EH (cell line): ENCODE results near the gene DIPK1B.
"Not testable (repeated sequence)": the region's sequence is repeated elsewhere in the genome, so short reads cannot be mapped to it uniquely, and the experiment has no call there.

Experiments used
- DNase-seq: peaks from one replicate; pipeline ENCODE4 v3.0.0-alpha.2; 2015; ENCODE audit warnings: low read depth

DIPK1B gene

DNA sequence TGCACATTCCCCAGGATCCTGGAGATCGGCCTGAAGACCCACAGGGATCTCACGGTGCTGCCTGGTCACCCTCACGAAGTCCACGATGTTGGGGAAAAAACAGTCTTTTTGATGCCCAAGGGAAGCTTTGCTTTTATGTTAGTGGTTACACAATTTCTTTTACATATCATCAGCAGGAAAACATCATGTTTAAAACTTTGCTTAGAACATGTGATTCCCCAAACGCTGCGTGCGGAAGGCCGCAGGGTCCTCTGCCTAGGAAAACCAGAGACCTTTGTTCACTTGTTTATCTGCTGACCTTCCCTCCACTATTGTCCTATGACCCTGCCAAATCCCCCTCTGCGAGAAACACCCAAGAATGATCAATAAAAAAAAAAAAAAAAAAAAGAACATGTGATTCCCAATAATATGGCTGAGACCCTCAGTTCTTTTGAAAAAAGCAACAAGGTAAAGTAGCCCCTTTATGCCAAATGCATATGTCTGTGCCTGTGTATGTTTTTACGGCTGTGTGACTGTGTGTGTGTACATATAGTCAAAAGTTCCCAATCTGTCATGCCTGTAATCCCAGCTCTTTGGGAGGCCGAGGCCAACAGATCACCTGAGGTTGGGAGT, 13.6 kb upstream of the DIPK1B start:
- DNase-seq, result no peak

DNA sequence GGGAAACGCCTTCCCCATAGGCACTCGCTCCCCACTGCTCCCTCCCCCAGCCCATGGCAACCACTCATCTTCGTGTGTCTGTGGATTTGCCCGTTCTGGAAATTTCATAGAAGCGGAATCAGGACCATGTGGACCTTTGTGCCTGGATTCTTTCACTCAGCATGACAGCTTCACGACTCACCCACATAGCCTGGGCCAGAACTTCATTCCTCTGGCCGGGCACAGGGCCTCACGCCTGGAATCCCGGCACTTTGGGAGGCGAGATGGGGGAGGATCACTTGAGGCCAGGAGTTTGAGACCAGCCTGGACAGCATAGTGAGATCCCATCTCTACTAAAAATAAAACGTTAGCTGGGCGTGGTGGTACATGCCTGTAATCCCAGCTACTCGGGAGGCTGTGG, 12.1 kb upstream of the DIPK1B start:
- peak; percentile 57 for DNase-seq

DNA sequence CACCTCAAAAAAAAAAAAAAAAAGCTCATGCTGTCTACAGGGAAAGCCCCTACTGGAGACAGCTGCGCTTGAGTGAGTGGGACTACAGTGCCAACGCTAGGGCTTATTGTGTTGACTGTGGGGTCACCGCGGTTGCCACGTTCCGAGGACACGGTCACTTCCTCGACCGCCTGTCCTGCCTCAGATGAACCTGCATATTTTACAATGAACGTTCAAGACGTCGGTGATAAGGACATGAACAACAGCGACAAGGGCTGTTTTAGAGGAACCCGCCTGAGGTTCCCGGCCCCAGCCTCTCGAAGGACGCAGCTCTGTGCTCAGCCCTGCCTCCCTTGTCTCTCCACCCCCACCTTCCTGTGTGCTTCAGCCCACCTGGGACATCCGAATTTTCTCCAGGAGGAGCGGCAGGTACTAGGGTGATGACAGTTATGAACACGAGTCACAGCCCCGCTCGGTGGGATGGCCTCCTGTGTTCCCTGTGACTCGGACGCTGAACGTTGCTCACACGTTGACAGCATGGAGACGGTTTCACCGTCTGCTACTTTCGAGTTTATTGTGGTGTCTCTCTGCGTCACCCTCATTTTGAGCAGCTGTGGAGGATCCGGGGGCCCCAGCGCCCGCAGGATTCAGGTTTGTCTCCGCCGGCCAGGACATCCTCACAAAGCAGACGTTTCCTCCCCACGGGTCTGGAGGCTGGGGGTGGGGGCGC, 11.3 kb upstream of the DIPK1B start:
- no peak for DNase-seq

DNA sequence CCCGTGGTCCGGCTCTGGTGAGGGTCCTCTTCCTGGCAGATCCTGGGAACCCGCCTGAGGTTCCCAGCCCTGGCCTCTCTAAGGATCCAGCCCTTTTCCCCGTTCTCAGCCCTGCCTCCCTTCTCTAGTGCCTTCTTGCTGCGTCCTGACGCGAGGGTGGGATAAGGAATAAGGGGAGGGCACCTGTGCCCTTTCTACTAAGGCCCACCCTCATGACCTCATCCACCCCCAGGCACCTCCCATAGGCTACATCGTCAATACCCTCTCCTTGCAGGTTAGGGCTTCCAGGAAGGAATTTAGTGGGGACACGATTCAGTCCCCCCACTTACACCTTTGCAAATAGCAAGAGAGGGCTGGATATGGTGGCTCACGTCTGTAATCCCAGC, 10.7 kb upstream of the DIPK1B start:
- no peak for DNase-seq

DNA sequence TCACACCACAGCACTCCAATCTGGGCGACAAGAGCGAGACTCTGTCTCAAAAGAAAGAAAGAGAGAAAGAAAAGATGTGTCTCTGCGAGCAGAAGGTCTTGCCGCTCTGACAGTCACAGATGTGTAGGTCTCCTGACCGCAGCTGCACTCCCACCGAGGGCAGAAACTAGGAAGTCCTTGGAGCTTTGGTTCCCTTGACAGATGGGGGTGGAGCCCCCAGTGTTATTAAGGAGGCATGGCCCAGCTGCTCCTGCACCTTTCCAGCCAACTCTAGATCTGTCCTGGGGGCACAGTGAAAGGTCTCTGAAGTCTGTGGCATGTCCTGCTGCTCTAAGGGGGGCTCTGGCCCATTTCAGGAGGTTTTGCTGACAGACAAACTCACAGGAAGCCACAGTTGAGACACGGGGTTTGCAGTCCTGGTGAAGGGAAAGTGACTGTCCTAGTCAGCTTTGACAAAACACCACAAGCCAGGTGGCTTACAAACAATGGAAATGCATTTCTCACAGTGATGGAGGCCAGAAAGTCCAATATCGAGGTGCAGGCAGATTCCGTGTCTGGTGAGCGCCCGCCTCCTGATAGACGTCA, 9.0 kb upstream of the DIPK1B start:
- no peak for DNase-seq

DNA sequence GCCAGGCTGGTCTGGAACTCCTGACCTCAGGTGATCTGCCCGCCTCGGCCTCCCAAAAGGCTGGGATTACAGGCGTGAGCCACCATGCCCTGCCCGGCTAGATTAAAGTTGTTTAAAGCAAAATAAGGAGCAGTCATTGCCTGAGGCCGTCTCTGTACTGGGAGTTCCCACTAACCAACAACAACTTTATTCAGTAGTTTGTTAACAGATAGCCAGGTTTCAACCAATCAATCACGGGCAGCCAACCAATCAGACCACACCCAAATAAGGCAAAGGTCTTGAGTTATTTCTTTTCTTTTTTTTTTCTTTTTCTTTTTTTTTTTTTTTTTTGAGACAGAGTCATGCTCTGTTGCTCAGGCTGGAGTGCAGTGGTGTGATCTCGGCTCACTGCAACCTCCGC, 7.6 kb upstream of the DIPK1B start:
- not testable (repeated sequence) for DNase-seq

DNA sequence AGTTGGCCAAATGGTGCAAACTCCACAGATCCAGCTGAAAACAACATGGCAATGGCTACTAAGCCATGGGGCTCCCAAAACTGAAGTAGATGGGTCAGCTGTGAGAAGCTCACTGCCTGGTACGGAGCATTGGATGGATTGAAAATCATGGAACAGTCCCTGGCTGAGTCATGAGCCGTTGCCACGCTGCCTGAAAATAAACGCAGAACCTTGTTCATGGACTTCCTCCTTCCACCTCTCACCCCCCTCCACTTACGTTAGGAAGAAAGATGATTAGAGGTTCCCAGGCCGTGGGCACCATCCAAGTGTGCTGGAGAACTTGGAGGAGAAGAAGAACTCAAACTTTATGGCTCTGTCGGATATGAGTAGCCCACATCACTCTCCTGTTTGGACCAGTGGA, 6.8 kb upstream of the DIPK1B start:
- no peak for DNase-seq

DNA sequence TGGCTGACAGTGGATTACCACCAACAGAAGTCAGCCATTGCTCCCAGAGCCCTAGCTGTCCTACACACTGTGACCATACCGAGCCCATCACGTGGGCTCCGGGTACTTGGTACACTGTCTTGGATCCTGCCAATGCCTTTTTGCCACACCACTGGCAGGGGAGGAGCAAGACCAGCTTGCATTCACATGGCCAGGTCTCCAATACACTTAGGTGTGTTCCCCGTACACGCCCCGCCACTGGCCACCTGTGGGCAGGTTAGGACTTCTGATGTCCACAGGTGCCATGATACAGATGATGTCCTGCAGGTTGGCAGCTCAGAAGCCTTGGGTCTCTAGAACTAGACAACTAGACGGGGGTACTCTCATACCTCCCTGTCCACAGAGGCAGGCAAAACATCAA, 5.4 kb upstream of the DIPK1B start:
- no peak for DNase-seq

DNA sequence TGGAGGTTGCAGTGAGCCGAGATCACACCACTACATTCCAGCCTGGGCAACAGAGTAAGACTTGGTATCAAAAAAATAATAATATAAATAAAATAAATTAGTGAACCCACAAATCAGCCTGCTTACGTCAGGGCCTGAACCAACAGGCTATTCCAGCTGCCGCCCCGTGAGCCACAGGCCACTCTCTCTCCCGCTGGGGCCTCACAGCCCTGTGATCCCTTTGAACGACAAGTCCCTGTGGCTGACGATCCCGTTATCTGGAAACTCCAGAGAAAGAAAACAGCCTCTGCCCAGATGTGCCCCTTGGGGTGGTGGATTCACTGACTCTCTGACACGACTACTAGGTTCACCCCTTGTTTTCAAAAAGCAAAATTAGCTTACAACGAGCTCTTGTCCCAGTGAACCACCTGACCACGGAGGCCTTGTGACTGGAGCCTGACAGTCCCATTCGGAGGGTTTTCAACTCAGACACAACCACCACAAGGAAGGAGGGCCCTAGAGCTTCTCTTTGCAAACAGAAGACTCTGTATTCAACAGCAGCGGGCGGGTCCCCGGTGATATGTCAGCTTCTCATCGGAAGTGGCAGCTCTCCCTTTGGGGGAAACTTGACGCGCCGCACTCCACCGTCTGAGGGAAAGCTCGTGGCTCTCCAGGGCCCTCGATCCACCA, 4.4 kb upstream of the DIPK1B start:
- no peak for DNase-seq

DNA sequence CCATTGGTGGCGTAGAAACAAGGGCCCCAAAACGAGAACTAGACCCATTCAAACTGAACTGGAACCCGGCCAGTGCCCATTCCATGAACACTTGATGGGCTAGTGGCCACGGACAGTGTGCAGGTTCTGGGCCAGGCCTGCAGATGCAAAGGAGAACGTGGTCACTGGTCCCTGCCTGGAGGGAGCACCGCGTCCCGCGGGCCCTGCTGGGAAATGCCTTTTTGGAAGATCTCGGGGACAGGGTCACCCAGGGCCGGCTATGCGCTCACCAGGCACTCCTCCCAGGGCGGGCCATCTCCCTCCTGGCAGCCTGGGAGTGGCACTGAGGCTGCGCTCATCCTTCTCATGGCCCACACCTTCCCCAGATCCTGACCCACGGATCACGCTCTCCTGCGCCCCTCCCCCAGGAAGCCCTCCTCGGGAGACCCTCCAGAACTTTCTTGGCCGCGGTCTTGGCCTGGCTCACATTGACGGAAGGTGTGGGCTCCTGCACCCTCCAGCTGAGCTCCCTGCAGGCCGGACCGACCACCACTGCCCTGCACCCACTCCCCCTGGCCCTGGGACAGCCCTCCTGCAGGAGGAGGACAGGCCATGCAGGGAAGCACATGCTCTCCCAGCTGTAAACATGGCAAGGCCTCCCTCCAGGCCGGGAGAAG, 2.8 kb upstream of the DIPK1B start:
- no peak for DNase-seq

DNA sequence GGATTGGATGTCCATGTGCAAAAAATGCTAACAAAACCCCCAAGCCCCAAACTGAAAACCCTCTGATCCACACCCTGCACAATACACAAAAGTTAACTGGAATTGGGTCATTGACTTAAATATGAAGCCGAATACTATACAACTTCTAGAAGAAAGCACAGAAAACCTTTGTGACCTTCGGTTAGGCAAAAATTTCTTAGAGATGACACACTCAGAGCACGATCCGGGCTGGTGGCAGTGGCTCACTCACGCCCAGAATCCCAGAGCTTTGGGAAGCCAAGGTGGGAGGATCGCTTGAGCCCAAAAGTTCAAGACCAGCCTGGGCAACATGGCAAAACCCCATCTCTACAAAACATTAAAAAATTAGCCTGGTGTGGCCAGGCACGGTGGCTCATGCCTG, 1.8 kb upstream of the DIPK1B start:
- DNase-seq, result peak; percentile 34

DNA sequence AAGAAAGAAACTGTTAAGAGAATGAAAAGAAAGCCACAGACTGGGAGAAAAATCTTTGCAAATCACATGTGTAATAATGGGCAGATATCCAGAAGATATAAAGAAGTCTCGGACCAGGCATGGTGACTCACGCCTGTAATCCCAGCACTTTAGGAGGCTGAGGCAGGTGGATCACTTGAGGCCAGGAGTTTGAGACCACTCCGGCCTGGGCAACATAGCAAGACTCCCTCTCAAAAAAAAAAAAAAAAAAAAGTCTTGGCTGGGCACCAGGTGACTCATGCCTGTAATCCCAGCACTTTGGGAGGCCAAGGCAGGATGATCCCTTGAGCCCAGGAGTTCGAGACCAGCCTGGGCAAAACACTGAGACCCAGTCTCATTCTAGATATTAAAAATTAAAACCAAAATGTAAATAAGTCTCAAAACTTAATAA, 1.1 kb upstream of the DIPK1B start:
- DNase-seq, result peak; percentile 72

DNA sequence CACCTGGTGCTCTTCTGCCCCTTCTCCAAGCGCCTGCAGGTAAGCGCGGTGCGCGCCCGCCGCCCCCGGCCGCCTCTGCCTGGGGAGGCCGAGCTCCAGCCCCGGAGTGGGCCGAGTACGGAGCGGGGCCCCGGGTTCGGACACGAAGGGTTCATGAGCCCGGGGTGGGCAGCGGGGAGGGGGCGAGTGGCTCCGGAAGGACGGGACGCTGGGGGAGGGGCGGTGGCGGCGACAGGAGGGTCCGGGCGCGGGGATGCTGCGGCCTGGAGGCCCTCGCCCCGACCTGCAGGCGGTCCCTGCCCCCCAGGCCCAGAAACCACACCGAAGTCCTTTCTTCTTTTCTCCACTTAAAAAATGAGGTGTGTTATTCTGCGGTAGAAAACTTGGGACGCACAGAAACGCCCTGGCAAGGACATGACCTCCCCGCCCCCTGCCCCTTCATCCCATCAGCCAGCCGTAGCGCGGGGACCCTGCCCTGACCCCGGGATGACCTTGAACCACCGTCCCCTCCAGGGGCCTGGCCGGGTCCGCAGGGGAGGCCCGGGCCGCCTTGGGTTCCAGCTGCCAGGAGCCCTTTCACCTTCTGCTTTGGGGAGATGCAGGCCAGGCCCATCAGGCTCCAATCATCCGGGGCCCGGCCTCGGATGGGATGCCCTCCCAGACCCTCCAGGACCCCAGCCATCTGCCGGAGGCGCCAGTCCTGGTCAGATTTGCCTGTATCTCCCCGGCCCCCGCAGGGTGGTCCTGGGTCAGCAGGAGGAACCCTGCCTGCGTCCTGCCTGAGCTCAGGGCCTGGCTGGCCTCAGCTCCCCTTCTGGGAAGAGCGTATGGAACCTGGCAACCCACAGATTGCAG, 545 bp downstream of the DIPK1B start:
- DNase-seq, result no peak

DNA sequence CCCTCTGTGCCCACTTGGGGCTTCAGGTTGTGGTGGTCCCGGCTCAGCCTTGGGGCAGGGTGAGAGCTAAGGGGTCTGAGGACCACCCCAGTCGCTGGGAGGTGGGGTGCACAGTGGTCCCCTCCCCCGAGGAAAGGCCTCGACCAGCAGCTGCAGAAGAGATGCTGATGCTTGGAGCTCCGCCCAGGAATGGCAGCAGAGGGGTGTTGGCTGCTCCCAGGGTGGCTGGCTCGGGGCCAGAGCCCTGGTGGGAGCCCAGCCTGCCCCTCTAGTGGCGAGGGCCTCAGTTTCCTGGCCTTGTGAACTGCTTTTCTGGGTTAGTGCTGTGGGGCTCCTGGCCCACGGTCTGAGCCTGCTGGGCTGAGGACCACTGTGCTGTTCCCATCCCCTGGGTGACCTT, 1.2 kb downstream of the DIPK1B start:
- DNase-seq, result no peak

DNA sequence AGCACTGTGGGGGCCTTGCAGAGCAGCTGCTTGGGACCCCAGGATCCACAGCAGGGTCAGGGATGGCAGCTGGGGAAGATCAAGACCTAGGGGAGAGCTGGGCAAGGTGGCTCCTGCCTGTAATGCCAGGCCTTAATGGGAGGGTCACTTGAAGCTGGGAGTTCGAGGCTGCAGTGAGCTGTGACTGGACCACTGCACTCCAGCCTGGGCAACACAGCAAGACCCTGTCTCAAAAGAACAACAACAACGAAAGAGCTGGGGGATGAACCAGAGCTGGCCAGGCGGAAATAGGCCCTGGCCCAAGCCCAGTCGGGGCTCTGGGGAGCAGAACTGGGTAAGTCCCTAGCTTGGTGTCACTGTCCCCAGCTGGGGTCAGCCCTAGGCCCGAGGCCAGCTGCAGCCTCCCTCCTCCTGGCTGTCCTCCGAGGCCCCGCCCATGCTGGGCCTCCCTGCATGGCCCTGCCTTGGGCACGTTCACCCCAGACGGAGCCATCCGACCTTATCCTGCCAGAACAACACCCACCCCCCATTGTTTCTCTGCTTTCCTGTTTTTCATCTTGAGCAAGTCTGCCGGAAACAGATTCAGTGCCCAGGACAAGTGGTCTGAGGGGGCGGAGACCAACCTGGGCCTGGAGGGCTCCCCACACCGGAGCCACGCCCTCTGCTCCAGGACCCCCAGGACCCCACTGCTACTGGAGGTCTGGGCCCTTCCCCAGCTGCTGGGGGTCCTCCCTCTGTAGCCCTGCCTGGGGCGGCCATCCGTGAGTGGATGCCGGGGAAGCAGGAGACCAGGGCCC, 1.9 kb downstream of the DIPK1B start:
- no peak for DNase-seq

DNA sequence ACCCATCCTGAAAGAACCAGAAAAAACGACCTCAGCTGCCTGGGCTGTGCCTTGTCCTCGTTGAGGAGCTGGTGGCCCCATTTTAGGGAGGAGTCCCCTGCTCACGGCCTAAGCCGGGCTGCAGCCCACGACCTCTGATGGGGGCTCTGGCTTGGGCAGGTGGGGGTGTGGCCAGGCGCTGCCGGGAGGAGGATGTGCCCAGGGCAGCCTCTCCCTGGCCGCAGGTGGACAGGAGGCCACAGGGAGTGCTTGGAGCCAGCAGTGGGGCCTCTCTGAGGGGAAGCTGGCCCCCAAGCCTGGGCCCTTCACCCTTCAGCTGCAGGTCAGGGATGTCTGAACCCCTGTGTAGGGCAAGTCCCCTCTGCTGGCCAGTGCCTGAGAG, 2.5 kb downstream of the DIPK1B start:
- no peak for DNase-seq

DNA sequence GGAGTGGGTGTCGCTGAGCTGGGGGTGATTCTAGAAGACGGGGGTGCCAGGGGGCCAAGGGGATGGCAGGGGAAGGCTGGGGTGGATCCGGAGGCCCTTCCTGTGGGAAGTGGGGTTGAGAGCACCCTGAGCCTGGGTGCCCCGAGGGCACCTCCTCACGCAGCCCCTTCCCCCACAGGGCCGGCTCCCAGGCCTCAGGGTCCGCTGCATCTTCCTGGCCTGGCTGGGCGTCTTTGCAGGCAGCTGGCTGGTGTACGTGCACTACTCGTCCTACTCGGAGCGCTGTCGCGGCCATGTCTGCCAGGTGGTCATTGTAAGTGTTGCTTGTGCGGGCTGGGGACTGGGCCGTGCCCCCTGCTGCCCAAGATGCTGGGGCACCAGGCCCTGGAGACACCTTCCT, 5.0 kb downstream of the DIPK1B start:
- no peak for DNase-seq

DNA sequence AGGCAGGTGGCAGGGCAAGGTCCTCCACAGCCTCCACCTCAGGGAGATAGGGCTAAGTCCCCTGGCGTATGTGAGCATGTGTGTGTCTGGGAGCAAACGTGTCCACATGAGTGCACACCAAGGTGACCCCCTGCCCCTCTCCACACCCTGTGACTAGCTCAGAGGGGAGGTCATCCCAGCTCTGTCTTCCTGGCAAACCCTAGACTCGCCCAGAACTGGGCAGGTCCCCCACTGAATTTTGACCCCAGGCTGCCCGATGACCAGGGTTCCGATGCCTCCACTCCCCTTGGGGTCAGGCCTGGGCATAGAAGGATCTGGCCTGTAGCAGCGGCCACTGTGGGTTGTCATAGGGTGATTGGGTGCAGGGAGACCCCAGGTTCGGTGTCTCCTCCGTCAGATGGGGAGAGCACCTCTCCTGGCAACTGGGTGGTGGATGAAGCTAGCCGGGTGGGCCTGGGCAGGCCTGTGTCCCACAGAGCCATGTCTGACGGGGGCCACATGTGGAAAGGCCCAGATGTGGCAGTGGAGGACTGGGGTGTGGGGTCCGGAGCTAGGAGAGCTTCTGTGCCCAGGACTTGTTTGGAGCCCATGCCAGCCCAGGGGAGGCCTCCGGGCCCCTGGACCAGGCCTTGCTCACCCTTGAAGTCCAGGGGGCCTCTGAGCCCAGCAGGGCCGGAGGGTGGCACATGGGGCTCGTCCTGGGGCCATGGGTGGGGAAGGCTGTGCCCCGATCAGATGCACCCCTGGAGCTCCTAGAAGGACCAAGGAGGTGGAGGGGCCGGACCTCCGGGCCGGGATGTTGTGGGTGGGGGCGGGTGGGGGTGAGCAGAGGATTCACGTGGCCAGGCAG, 6.2 kb downstream of the DIPK1B start:
- no peak for DNase-seq

DNA sequence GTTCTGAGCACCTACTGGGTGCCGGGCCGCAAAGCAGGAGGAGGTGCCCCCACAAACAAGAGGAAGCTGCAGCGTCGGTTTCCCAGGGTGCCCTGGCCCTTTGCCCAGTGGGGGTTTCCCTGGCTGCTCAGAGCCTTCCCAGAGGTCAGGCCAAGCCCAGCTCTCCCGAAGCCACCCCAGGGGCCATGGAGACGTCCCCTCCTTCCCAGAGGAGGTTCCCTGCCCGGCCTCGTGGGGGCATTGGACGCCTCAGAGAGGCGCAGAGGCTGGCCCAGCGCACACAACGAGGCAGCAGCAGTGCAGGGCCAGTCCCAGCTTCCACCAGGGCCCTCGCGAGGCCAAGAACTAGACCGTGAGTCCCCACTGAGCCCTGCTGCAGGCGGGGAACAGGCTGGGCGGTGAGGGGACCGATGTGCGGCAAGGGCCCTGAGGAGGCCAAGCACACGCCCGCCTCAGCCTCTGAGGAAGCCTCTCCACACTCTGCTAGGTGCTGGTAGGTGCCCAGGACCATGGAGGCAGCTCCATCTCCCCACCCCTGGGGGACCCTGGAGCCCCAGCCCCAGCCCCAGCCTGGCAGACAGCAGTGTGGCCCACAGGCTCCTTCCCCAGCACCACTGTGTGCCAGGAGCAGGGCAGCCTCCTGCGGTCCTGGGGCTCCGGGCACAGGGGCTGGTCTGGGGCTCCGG, 7.0 kb downstream of the DIPK1B start:
- DNase-seq, result no peak
